Measurements from ENCODE around the gene CLRN2. TPM values are rescaled to one million over a fixed set of nuclear protein-coding genes. Genes with fewer than 3 reads are reported as not detected.

CLRN2 gene
- total RNA-seq, 1 experiment from 2014 or later: not detected

- TF ChIP-seq CTCF (conservative IDR thresholded peaks at IDR 0.05): no peak
- Mint-ChIP-seq H3K4me3 (no peak overlapping the region), H3K27ac (no peak overlapping the region; a peak in 1 of 7 replicates), H3K27me3 (ENCODE audit: low read depth) (no peaks in the 10 kb centered on the region; the same call in 1 of the 2 replicates), H3K9me3 (no peaks in the 10 kb centered on the region), H3K4me1 (peaks cover 3% of the 10 kb centered on the region in 2 experiments; a peak in 1 of 4 replicates), H3K36me3 (ENCODE audit: insufficient read depth in 1 of 3, low read depth in 3 of 3) (no peaks in the 10 kb centered on the region)
- Histone ChIP-seq H3K18ac (ENCODE audit: insufficient read length, low read depth, low read length) (no peak overlapping the region), H2BK15ac (ENCODE audit: low read depth, low read length) (no peak overlapping the region), H2BK120ac (ENCODE audit: low read depth, low read length, poor library complexity, severe bottlenecking) (no peak overlapping the region), H3T11ph (ENCODE audit: low read length) (no peak overlapping the region), H3K4me2 (ENCODE audit: insufficient read depth, insufficient read length, low read length) (no peak overlapping the region), H3K56ac (ENCODE audit: insufficient read length, low read depth, low read length) (no peak overlapping the region), H2BK12ac (ENCODE audit: insufficient read length, low read depth, low read length) (no peak overlapping the region), H4K91ac (ENCODE audit: insufficient read length, low read depth, low read length) (no peak overlapping the region), H3K27ac (ENCODE audit: insufficient read length, low read depth, low read length) (no peak overlapping the region), H3K9me3 (ENCODE audit: control insufficient read depth, low read depth, low read length) (no peaks in the 10 kb centered on the region), H3K4me1 (ENCODE audit: insufficient read depth, low read length) (no peaks in the 10 kb centered on the region), H2BK5ac (ENCODE audit: insufficient read length, low read length) (no peak overlapping the region), H3K23ac (ENCODE audit: insufficient read length, low read depth, low read length) (no peak overlapping the region), H2AFZ (ENCODE audit: low read length) (no peak overlapping the region), H4K8ac (replicated peaks; ENCODE audit: insufficient read length, low read depth, low read length) (no peak overlapping the region), H3K27me3 (ENCODE audit: insufficient read depth, low read length) (no peaks in the 10 kb centered on the region), H3K9ac (ENCODE audit: extremely low read depth, insufficient read length, low read length) (no peak overlapping the region), H2AK5ac (ENCODE audit: insufficient read length, low read length) (no peak overlapping the region), H2BK20ac (ENCODE audit: low read depth, low read length, poor library complexity, severe bottlenecking) (no peak overlapping the region), H3K23me2 (ENCODE audit: insufficient read length, low read depth, low read length, poor library complexity, severe bottlenecking) (no peaks in the 10 kb centered on the region), H3K79me1 (ENCODE audit: insufficient read depth, low read depth, low read length, poor library complexity, severe bottlenecking) (no peaks in the 10 kb centered on the region), H4K5ac (ENCODE audit: insufficient read length, low read depth, low read length) (no peak overlapping the region), H3K79me2 (ENCODE audit: insufficient read depth, low read length) (no peaks in the 10 kb centered on the region), H3K4ac (ENCODE audit: low read depth, low read length) (no peak overlapping the region), H4K20me1 (ENCODE audit: control insufficient read depth, insufficient read depth, insufficient read length) (no peaks in the 10 kb centered on the region), H3K14ac (ENCODE audit: insufficient read depth, low read length) (no peak overlapping the region)
- no CpG with 5 or more reads among the region's 11 CpGs for WGBS (ENCODE audit: extremely low coverage, insufficient read length, low lambda C conversion rate)
- no peak for DNase-seq
Measured at GRCh38 chr4:17469931-17470674, 44.9 kb upstream of the CLRN2 start.

All from H9 (cell line).